Loucy (cell line): ENCODE data around the gene SPTBN2.

Source experiments
- H2AFZ ChIP-seq: fragments of 200-600 bp; sonication (generic); 2 replicates; pipeline ENCODE4 v1.6.0; 2016; ENCODE audit warnings: antibody characterized with exemption, mild to moderate bottlenecking, low read length, moderate library complexity
- H3F3A ChIP-seq: fragments of 200-600 bp; 2 replicates; pipeline ENCODE4 v1.6.0; 2016; ENCODE audit warnings: antibody characterized with exemption, low read depth, mild to moderate bottlenecking
- H3K27me3 ChIP-seq: fragments of 200-600 bp; sonication (generic); 2 replicates; pipeline ENCODE4 v1.6.1; 2014; ENCODE audit warnings: low read length, mild to moderate bottlenecking; ENCODE audit not compliant: insufficient read depth, poor library complexity, severe bottlenecking
- H3K36me3 ChIP-seq: fragments of 200-600 bp; sonication (generic); 2 replicates; pipeline ENCODE4 v1.6.1; 2016; ENCODE audit warnings: low read length; ENCODE audit not compliant: insufficient read depth
- H3K4me1 ChIP-seq: fragments of 200-600 bp; sonication (generic); 2 replicates; pipeline ENCODE4 v1.5.1; 2014; ENCODE audit warnings: low read length, mild to moderate bottlenecking; ENCODE audit not compliant: insufficient read depth, poor library complexity, severe bottlenecking
- H3K4me2 ChIP-seq: fragments of 200-600 bp; sonication (generic); 2 replicates; pipeline ENCODE4 v1.6.0; 2014; ENCODE audit warnings: antibody characterized with exemption, low read length, low read depth, mild to moderate bottlenecking; ENCODE audit not compliant: poor library complexity, severe bottlenecking
- H3K4me3 ChIP-seq: fragments of 200-600 bp; sonication (generic); 2 replicates; pipeline ENCODE4 v1.5.1; 2014; ENCODE audit warnings: low read length, mild to moderate bottlenecking, mixed read lengths; ENCODE audit not compliant: poor library complexity, severe bottlenecking
- H3K79me2 ChIP-seq: fragments of 200-600 bp; sonication (generic); 2 replicates; pipeline ENCODE4 v1.6.1; 2014; ENCODE audit warnings: low read length; ENCODE audit not compliant: insufficient read depth
- H3K9ac ChIP-seq: fragments of 200-600 bp; sonication (generic); 2 replicates; pipeline ENCODE4 v1.6.0; 2014; ENCODE audit warnings: mild to moderate bottlenecking, low read depth, low read length, moderate library complexity; ENCODE audit not compliant: poor library complexity, severe bottlenecking
- H3K9me2 ChIP-seq: fragments of 200-600 bp; sonication (generic); replicated peaks from 2 replicates; pipeline ENCODE4 v1.6.1; 2016; ENCODE audit warnings: low read depth, low read length, mixed read lengths
- H3K9me3 ChIP-seq: fragments of 200-600 bp; sonication (generic); 2 replicates; pipeline ENCODE4 v1.6.1; 2014; ENCODE audit warnings: mild to moderate bottlenecking, antibody characterized with exemption, low read length, low read depth; ENCODE audit not compliant: insufficient read depth
- H4K20me1 ChIP-seq: fragments of 200-600 bp; sonication (generic); 2 replicates; pipeline ENCODE4 v1.6.0; 2014; ENCODE audit warnings: antibody characterized with exemption, low read length, mild to moderate bottlenecking; ENCODE audit not compliant: insufficient read depth, poor library complexity, severe bottlenecking
- EZH2phosphoT487 ChIP-seq: fragments of 200-600 bp; IDR thresholded peaks from 2 replicates; pipeline ENCODE4 v1.6.1; 2018; ENCODE audit warnings: antibody characterized with exemption, mild to moderate bottlenecking, moderate library complexity, borderline replicate concordance
- TF ChIP-seq, protein P1 (sequence below): fragments of 200-600 bp; sonication (generic); conservative IDR thresholded peaks from 2 replicates; pipeline ENCODE4 v1.5.1; 2014; ENCODE audit warnings: mild to moderate bottlenecking, antibody characterized with exemption, low read length

SPTBN2 gene

DNA sequence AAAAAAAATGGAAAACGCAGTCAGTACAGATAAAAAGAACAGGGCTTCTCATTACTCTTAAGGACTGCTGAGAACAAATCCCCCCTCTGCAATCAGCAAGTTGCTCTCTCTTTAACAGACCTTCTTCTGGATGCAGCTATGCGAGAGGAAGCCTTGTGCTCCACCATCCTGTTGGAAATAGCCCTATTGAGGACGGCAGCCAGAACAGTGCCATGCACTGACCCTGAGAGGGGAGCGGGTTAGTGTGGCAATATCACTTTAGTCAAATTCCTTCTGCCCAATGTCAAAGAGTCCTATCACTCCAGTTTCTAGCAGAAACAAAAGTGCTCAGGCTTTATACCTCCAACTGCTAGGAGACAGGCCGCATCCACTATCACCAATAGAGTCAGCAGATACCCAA is 58.2 kb downstream of the SPTBN2 start:
- H2AFZ ChIP-seq, result no peak overlapping the region
- no peaks in the 10 kb centered on the region for H3K9me3 ChIP-seq
- no peak overlapping the region for H3K9ac ChIP-seq
- H3K4me3 ChIP-seq, result no peak overlapping the region
- H3K36me3 ChIP-seq, result peaks cover 33% of the 10 kb centered on the region
- H4K20me1 ChIP-seq, result peaks cover 39% of the 10 kb centered on the region
- peaks cover 30% of the 10 kb centered on the region for H3K4me1 ChIP-seq
- TF ChIP-seq EZH2phosphoT487, result no peak
- TF ChIP-seq, protein P1, sequence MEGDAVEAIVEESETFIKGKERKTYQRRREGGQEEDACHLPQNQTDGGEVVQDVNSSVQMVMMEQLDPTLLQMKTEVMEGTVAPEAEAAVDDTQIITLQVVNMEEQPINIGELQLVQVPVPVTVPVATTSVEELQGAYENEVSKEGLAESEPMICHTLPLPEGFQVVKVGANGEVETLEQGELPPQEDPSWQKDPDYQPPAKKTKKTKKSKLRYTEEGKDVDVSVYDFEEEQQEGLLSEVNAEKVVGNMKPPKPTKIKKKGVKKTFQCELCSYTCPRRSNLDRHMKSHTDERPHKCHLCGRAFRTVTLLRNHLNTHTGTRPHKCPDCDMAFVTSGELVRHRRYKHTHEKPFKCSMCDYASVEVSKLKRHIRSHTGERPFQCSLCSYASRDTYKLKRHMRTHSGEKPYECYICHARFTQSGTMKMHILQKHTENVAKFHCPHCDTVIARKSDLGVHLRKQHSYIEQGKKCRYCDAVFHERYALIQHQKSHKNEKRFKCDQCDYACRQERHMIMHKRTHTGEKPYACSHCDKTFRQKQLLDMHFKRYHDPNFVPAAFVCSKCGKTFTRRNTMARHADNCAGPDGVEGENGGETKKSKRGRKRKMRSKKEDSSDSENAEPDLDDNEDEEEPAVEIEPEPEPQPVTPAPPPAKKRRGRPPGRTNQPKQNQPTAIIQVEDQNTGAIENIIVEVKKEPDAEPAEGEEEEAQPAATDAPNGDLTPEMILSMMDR, result no peak
- H3F3A ChIP-seq, result no peaks in the 10 kb centered on the region
- peaks cover 83% of the 10 kb centered on the region for H3K79me2 ChIP-seq
- no peaks in the 10 kb centered on the region for H3K27me3 ChIP-seq
- peak overlapping the region; percentile 2 for H3K4me2 ChIP-seq
- H3K9me2 ChIP-seq, result no peaks in the 10 kb centered on the region

DNA sequence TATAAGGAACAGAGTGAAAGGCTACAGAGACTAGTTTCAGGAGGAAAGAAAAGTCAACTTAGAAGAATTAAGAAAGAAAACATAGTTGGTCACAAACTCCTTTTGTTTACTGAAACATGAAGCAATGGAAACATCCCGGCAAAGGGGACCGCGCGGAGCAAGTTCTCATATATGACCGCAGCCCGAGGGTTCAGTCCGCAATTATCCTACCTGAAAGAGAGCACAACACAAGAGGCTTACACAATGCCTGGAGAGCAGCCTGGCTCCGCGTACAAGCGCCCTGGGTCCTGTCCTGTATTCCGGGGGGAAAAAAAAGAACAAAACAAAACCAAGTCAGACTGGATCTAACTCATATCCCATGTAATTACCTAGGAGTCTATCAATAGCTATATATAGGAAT is 63.6 kb downstream of the SPTBN2 start:
- TF ChIP-seq EZH2phosphoT487, result no peak
- TF ChIP-seq, protein P1, result no peak
- peaks cover 6% of the 10 kb centered on the region for H3K4me1 ChIP-seq

DNA sequence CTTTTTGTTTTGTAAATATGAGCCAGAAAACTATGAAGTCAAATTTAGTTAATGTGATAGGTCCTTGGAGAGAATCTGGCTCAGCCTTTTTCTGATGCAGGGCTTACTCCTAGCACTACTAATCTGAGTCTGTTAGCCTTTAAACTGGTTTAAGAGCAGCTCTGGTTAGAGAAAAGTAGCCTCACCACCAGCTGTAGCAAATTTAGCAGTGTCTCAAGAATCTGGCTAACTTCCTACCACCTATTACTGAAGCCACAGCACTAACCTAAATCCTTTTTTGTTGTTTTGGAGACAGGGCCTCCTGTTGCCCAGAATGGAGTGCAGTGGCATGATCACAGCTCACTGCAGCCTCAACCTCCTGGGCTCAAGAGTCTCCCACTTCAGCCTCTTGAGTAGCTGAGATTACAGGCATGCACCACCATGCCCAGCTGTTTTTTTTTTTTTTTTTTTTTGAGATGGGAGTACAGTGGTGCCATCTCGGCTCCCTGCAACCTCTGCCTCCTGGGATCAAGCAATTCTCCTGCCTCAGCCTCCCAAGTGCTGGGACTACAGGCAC is 65.2 kb downstream of the SPTBN2 start:
- Histone ChIP-seq H3K9ac (no peak overlapping the region), H3K4me3 (no peak overlapping the region), H3F3A (no peaks in the 10 kb centered on the region), H3K4me2 (no peak overlapping the region), H3K9me2 (no peaks in the 10 kb centered on the region), H4K20me1 (peaks cover 24% of the 10 kb centered on the region), H3K9me3 (no peaks in the 10 kb centered on the region), H3K4me1 (no peaks in the 10 kb centered on the region), H2AFZ (no peak overlapping the region), H3K79me2 (peaks cover 52% of the 10 kb centered on the region), H3K36me3 (peaks cover 79% of the 10 kb centered on the region), H3K27me3 (no peaks in the 10 kb centered on the region)
- TF ChIP-seq, protein P1, result no peak
- no peak for TF ChIP-seq EZH2phosphoT487

More for the DNA sequence above, 63.6 kb downstream of the SPTBN2 start:
- Histone ChIP-seq H3K4me3 (no peak overlapping the region), H2AFZ (no peak overlapping the region), H3F3A (no peaks in the 10 kb centered on the region), H3K4me2 (no peak overlapping the region), H3K79me2 (peaks cover 50% of the 10 kb centered on the region), H4K20me1 (peaks cover 27% of the 10 kb centered on the region), H3K9me2 (no peaks in the 10 kb centered on the region), H3K36me3 (peaks cover 69% of the 10 kb centered on the region), H3K27me3 (no peaks in the 10 kb centered on the region), H3K9me3 (no peaks in the 10 kb centered on the region), H3K9ac (no peak overlapping the region)
